SHP77 (cell line): ENCODE results near the gene CCS.
"Not testable (repeated sequence)": the region's sequence is repeated elsewhere in the genome, so short reads cannot be mapped to it uniquely, and the experiment has no call there.

Source experiments
- DNase-seq, 2 experiments: peaks; one replicate each; lab custom pipeline; 2025; lab: John Stamatoyannopoulos, UW

Gene CCS

GRCh38 chr11:66592457-66593302, at the start of gene CCS, which contains the start of gene CCDC87:
CCS (plus strand) TSS chr11:66593185; CDS start chr11:66593262, 77 bp downstream.
CCDC87 (minus strand) TSS chr11:66593063; CDS start chr11:66593015, 48 bp downstream.
- peak; percentile 94 to 97 for DNase-seq

GRCh38 chr11:66543263-66544107, 49.5 kb upstream of the CCS start:
- DNase-seq = no peak

- DNase-seq = not testable (repeated sequence)
Measured at GRCh38 chr11:66544952-66545351, 48.0 kb upstream of the CCS start.

GRCh38 chr11:66545701-66546367, 47.2 kb upstream of the CCS start, which contains the start of gene ZDHHC24:
ZDHHC24 (minus strand) TSS chr11:66546048; CDS start chr11:66546003, 45 bp downstream.
- peak; percentile 98 for DNase-seq

- DNase-seq = no peak
Measured at GRCh38 chr11:66546368-66546965, 46.5 kb upstream of the CCS start, which contains the start of gene ACTN3. ACTN3 (plus strand) TSS chr11:66546903; CDS start chr11:66546938, 35 bp downstream.

- DNase-seq = no peak
Measured at GRCh38 chr11:66546966-66547661, 45.9 kb upstream of the CCS start.

GRCh38 chr11:66547662-66548009, 45.3 kb upstream of the CCS start:
- DNase-seq = no peak

GRCh38 chr11:66548041-66548440, 44.9 kb upstream of the CCS start:
- no peak for DNase-seq

GRCh38 chr11:66548774-66549630, 44.0 kb upstream of the CCS start:
- DNase-seq = no peak

GRCh38 chr11:66549696-66550095, 43.3 kb upstream of the CCS start:
- no peak for DNase-seq

- no peak for DNase-seq
Measured at GRCh38 chr11:66550887-66551286, 42.1 kb upstream of the CCS start.

GRCh38 chr11:66554602-66555001, 38.4 kb upstream of the CCS start:
- no peak for DNase-seq

GRCh38 chr11:66555416-66555815, 37.6 kb upstream of the CCS start:
- DNase-seq = no peak

GRCh38 chr11:66556086-66556485, 36.9 kb upstream of the CCS start:
- peak; percentile 80 to 87 for DNase-seq

- DNase-seq = peak; percentile 49 to 73
Measured at GRCh38 chr11:66557733-66558326, 35.2 kb upstream of the CCS start.

GRCh38 chr11:66559142-66559865, 33.7 kb upstream of the CCS start:
- DNase-seq = peak in 1 of 2 experiments; percentile 44

- DNase-seq = no peak
Measured at GRCh38 chr11:66559866-66560676, 32.9 kb upstream of the CCS start.
